BJ (cell line): ENCODE measurements around the gene PGM1. TPM values are rescaled to one million over a fixed set of nuclear protein-coding genes. Genes with fewer than 3 reads are reported as not detected.

Experiments used
- CTCF ChIA-PET: fragments of 350-600 bp; formaldehyde crosslinking; extraction: SDS; loops from one replicate; lab custom pipeline; 2021; ENCODE audit warnings: antibody characterized with exemption, inconsistent platforms; lab: Yijun Ruan, JAX
- POLR2A ChIA-PET: fragments of 300-600 bp; sonication (Branson Sonifier 250); formaldehyde crosslinking; extraction: SDS; loops from one replicate; lab custom pipeline; 2021; ENCODE audit warnings: antibody characterized with exemption; lab: Charles Lee
- DNase-seq: peaks from one replicate; pipeline ENCODE4 v3.0.0-alpha.2; 2011; ENCODE audit warnings: low read depth
- H3K27me3 ChIP-seq: 2 replicates; pipeline ENCODE4 v1.6.0; 2011; ENCODE audit warnings: low read length; ENCODE audit not compliant: control insufficient read depth, insufficient read depth
- H3K36me3 ChIP-seq: 2 replicates; pipeline ENCODE4 v1.5.1; 2011; ENCODE audit warnings: low read length; ENCODE audit not compliant: control insufficient read depth, insufficient read depth
- H3K4me3 ChIP-seq: 2 replicates; pipeline ENCODE4 v1.5.1; 2011; ENCODE audit warnings: low read depth, mild to moderate bottlenecking, control low read depth, low read length
- CTCF ChIP-seq: IDR thresholded peaks from 2 replicates; pipeline ENCODE4 v1.5.1; 2011; ENCODE audit warnings: low read depth, mild to moderate bottlenecking, control low read depth, inconsistent platforms, low read length, moderate library complexity; ENCODE audit not compliant: insufficient read depth
- polyA plus RNA-seq: library from polyadenylated mRNA; depleted of rRNA; stranded (reverse); fragments of >200 nt; gene quantifications from 2 replicates; pipeline ENCODE4 v1.2.3, GENCODE V29; 2011

Gene PGM1
- polyA plus RNA-seq, 1 experiment, result 29.6 TPM

GRCh38 chr1:63664742-63665141 is 71.5 kb downstream of the PGM1 start:
- H3K36me3 ChIP-seq, result no peaks in the 10 kb centered on the region
- no peaks in the 10 kb centered on the region for H3K27me3 ChIP-seq
- H3K4me3 ChIP-seq, result no peak overlapping the region
- ChIA-PET CTCF (interaction anchor here (0.6 to 1.7 kb wide), 6 partner anchors 10 to 579 kb away, joined by 3 to 6 read pairs (median 4); no protein-coding TSS in a partner anchor), POLR2A (no interaction called here)
- TF ChIP-seq CTCF, result no peak
- no peak for DNase-seq

- DNase-seq, result no peak
- POLR2A ChIA-PET, result no interaction called here
- CTCF ChIA-PET, result interaction anchor here (0.9 to 1.4 kb wide), 5 partner anchors 9 to 577 kb away, joined by 3 to 6 read pairs (median 4); no protein-coding TSS in a partner anchor
- no peaks in the 10 kb centered on the region for H3K36me3 ChIP-seq
- no peaks in the 10 kb centered on the region for H3K27me3 ChIP-seq
- no peak for TF ChIP-seq CTCF
- no peak overlapping the region for H3K4me3 ChIP-seq
These were observed 72.2 kb downstream of the PGM1 start for GRCh38 chr1:63665410-63665809.

- POLR2A ChIA-PET, result no interaction called here
- no peaks in the 10 kb centered on the region for H3K36me3 ChIP-seq
- no peaks in the 10 kb centered on the region for H3K27me3 ChIP-seq
- no peak for DNase-seq
- CTCF ChIA-PET, result interaction anchor here (0.9 to 1.4 kb wide), 4 partner anchors 9 to 577 kb away, joined by 3 to 6 read pairs (median 4); no protein-coding TSS in a partner anchor
- TF ChIP-seq CTCF, result no peak
- H3K4me3 ChIP-seq, result no peak overlapping the region
These were observed 72.6 kb downstream of the PGM1 start for GRCh38 chr1:63665824-63666223.

GRCh38 chr1:63668298-63668697 is 75.1 kb downstream of the PGM1 start:
- H3K36me3 ChIP-seq, result no peaks in the 10 kb centered on the region
- H3K27me3 ChIP-seq, result no peaks in the 10 kb centered on the region
- no peak for DNase-seq
- no peak overlapping the region for H3K4me3 ChIP-seq
- ChIA-PET CTCF (interaction anchor here (1.2 kb wide), 1 partner anchor 574 kb away, joined by 5 read pairs; no protein-coding TSS in a partner anchor), POLR2A (no interaction called here)
- no peak for TF ChIP-seq CTCF

- no peak for DNase-seq
- H3K27me3 ChIP-seq, result no peaks in the 10 kb centered on the region
- H3K4me3 ChIP-seq, result no peak overlapping the region
- no peak for TF ChIP-seq CTCF
- POLR2A ChIA-PET, result no interaction called here
- no peaks in the 10 kb centered on the region for H3K36me3 ChIP-seq
- CTCF ChIA-PET, result interaction anchor here (1.1 to 1.2 kb wide), 2 partner anchors 573 to 577 kb away, joined by 5 read pairs; no protein-coding TSS in a partner anchor
These were observed 76.1 kb downstream of the PGM1 start for GRCh38 chr1:63669151-63669961.
